HG03342 (cell line): ENCODE measurements around the gene UNC45A.

ENCODE experiments used
- ATAC-seq: cut with Tn5 transposase; IDR thresholded peaks from one replicate; pipeline ENCODE4 v1.9.1; 2021; ENCODE audit warnings: mild to moderate bottlenecking, moderate library complexity; ENCODE audit not compliant: unreplicated experiment

Gene UNC45A

DNA sequence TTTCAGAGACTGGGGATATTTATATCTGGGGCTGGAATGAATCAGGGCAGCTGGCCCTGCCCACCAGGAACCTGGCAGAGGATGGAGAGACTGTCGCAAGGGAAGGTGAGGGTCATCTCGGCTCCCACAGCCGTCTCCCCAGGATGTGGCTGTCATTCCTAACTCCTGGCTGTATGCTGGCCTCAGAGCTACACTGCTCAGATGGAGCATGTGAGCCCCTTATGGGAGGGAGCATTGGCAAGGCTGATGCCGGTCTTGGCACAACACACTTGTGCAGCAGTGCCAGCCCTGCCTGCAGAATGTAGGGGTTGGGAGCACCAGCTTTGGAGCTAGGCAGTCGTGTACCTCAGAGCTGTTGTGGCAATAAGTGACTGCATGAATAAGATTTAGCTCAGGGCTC is 24.8 kb downstream of the UNC45A start:
- ATAC-seq: no peak

GRCh38 chr15:90960298-90961091 is 25.4 kb downstream of the UNC45A start:
- ATAC-seq: no peak

- no peak for ATAC-seq
These were observed 26.9 kb downstream of the UNC45A start for GRCh38 chr15:90962021-90962420.

GRCh38 chr15:90966262-90966661 is 31.2 kb downstream of the UNC45A start:
- no peak for ATAC-seq

DNA sequence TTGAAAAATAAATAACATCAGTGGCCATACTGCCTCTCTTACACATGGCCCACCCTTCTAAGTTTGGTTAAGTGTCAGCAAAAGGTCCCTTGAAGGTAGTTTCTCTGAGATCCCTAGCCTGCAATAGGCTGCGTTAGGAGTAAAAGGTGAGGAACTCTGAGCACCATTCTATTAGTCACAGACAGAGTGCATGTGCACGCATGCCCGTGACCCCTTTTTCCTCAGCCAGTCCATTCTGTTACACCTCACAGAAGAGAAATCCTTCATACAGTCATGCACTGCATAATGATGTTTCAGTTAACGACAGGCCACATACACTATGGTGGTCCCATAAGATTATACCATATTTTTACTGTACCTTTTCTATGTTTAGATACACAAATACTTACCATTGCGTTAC is 32.1 kb downstream of the UNC45A start:
- no peak for ATAC-seq

- ATAC-seq: no peak
These were observed 33.3 kb downstream of the UNC45A start for GRCh38 chr15:90968434-90968833.

DNA sequence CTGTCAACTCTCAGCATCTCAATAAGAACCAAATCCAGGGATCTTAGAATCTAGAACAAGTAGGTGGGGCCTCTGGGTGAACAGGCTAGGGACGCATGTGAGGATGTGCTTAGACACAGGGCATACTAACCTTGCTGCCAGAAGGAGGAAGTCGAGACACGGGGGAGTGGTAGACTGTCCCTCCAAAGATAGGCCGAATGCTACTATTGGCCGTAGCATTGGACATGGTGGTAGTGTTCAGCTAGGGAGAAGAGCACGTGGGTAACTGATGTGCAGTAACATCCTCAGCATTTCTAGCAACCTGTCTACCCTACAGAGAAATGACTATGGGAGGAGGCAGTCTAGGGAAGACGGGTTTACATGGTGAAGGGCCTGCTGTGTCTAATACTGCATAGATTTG is 35.2 kb downstream of the UNC45A start:
- ATAC-seq: no peak

DNA sequence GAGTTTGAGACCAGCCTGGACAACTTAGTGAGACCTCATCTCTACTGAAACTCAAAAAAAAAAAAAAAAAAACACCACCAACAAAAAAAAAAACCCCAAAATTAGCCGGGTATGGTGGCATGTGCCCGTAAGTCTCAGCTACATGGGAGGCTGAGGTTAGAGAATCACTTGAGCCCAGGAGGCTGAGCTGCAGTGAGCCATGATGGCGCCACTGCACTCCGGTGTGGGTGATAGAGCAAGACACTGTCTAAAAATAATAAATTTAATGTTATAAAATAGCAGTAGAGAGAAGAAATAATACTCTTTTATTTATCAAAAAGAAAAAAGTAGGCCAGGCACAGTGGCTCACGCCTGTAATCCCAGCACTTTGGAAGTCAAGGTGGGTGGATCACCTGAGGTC is 37.0 kb downstream of the UNC45A start:
- ATAC-seq: no peak

DNA sequence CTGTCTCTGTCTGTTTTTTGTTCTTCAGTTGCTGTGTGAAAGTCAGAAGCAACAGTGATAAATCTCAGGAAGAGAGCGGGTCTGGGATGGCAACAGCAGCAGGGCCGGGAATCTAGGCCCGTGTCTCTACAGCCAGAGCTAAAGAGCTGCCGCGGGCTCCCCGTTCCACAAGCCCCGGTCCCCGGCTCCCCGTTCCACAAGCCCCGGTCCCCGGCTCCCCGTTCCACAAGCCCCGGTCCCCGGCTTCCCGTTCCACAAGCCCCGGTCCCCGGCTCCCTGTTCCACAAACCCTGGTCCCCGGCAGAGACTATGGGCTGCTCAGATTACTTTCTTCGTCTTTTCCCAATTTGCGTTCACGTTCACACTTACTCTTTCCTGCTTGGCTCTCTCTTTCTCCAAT is 39.1 kb downstream of the UNC45A start:
- no peak for ATAC-seq

GRCh38 chr15:90979582-90979981 is 44.5 kb downstream of the UNC45A start:
- no peak for ATAC-seq

- peak; percentile 74 for ATAC-seq
These were observed 46.6 kb downstream of the UNC45A start for GRCh38 chr15:90981681-90982080.

DNA sequence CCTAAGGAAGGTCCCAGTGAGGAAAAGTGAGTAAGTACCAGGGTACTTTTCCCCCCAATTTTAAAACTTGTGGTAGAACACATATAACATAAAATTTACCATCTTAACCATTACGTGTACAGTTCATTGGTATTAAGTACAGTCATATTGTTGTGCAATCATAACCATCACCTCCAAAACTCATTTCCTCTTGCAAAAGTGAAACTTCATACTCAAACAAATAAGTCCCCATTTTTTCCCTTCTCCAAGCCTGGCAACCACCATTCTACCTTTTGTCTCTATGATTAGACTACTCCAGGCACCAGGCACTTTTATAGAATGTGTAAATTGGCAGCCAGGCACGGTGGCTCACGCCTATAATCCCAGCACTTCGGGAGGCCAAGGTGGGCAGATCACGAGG is 47.0 kb downstream of the UNC45A start:
- ATAC-seq: peak; percentile 36

GRCh38 chr15:90986790-90987507 is 51.9 kb downstream of the UNC45A start:
- peak; percentile 65 for ATAC-seq

DNA sequence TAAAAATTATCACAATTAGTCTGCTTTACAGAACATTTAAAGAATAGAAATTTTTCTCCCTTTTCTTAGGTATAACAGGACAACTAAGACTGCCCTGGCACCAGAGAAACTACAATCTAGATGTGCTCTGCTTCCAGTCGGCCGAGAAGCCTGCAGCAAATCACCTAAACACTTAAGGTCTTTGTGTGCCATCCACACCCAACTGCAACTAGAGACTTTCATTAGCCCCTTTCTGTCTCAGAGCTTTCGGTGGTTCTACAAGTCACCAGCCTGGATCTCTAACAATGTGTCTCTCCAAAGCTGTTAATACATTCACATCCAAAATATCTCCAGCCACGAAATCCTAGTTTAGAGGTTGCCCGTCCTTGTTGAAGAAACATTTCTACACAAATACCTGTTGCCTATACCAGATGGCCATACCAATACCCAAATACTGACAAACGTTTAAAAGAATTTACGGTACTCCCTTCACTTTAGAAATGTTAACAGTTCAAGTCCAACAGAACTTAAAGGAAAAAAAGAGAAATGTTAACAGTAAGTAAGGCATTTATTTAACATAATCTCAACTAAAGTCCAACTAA is 52.6 kb downstream of the UNC45A start:
- no peak for ATAC-seq

GRCh38 chr15:90988296-90988695 is 53.2 kb downstream of the UNC45A start:
- ATAC-seq: no peak

DNA sequence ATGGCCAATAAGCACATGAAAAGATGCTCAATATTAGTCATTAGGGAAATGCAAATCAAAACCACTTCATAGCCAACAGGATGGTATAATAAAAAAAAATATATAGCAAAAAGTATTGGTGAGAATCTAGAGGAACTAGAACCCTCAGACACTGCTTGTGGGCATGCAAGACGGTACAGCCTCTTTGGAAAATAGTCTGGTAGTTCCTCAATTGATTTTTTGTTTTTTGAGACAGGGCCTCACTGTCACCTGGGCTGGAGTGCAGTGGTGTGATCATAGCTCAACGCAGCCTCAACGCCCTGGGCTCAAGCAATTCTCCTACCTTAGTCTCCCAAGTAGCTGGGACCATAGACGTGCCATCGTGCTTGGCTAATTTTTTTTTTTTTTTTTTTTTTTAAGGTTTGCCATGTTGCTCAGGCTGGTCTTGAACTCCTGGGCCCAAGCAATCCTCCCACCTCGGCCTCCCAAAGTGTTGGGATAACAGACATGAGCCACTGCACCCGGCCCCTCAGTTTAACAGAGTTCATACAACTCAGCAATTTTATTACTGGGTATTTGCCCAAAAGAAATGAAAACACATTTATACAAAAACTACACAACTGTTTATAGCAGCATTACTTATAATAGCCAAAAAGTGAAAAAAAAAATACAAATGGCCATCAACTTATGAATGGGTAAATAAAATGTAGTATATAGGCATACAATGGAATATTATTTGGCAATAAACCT is 54.1 kb downstream of the UNC45A start:
- ATAC-seq: no peak

DNA sequence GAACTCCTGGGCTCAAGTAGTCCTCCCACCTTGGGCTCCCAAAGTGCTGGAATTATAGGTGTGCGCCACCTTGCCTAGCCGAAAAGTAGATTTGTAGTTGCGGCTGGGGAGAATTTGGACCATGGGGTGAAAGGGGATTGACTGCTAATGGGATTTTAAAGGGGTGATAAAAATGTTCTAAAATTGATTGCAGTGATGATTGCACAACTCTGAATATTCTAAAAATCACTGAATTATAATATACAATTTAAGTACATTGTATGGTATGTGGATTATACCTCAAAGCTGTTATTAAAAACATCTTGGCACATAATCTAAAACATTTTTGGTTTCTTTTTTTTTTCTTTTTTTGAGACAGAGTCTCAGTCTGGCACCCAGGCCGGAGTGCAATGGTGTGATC is 55.4 kb downstream of the UNC45A start:
- no peak for ATAC-seq

- no peak for ATAC-seq
These were observed 56.7 kb downstream of the UNC45A start for GRCh38 chr15:90991587-90992285.

DNA sequence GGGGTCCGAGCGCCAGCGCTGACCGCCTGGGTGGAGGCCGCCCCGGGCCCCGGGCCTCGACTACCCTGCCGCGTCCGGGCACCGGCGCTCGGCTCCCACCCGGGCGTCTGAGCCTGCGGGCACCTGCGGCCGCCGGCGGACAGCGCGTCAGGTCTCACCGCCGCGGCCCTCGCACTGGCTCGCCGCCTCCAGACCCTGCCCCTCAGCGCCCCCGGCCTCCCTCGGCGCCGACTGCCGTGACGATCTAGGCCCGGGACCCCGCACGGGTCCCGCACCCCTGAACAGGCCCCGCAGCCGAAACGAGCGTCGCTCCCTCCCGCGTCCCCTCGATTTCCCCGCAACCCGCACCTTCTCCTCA is 59.0 kb downstream of the UNC45A start:
- ATAC-seq: peak; percentile 6

DNA sequence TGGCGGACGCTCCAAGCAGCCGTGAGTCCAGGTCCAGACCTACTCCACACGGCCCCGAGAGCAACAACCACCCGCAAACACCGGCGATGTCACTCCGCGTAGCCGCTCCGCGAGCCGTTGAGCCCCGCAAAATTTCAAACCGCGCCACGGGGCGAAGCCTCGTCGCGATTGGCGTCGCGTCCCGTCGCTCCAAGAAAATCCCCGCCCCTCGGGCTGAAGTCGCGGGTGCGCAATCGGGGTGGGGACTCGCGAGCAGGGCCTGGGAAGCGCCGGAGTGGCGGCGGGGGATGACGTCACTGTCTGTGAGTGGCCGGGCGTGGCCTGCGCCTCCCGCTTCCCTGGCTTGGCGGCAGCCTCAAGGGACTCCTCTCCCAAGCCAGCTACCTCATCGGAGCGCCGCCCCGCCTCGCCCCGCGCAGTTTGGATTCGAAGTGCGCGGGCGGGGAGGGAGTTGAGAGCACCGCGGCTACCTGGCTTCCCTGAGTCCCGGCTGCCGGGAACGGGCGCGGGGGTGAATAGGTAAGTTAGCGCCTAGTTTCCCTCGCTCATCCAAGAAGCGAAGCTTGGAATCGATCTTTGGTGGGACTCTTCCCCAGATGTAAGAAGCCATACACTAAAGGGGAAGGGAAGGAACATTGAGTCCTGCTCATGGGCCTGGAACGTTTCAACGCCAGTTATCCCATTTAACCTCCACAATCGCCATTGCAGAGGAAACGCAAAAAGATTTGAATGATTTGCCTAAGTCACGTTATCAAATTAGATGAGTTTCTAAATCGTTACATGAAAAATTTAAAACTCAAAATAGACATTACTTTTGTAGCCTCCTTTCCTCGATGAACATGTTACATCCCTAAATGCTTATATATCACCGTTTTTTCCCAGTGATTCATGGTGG is 59.6 kb downstream of the UNC45A start, which contains the start of gene PRC1:
PRC1 (minus strand) TSS at position 119 of the 895 bp plus-strand sequence; CDS start at position 1, 118 bp downstream.
- peak; percentile 94 for ATAC-seq
